CD14-positive monocyte (primary cell): ENCODE results near the gene SNX3. TPM values are rescaled to one million over a fixed set of nuclear protein-coding genes. Genes with fewer than 3 reads are reported as not detected.
A peak's percentile ranks its signal among the peaks of the same experiment; 100 is the strongest.

Experiments
- DNase-seq, 3 donors: peaks; one replicate each; pipeline ENCODE4 v3.0.0-alpha.2; 2011 to 2022
- H2AFZ ChIP-seq: 2 replicates; pipeline ENCODE4 v1.6.0; 2012; ENCODE audit warnings: mild to moderate bottlenecking, low read depth, low read length, inconsistent platforms; ENCODE audit not compliant: insufficient read depth, poor library complexity, severe bottlenecking
- H3K27ac ChIP-seq, 2 donors: 1 replicate in 1 of 2; 2 replicates in 1 of 2; pipeline ENCODE4 v1.5.1; 2012 to 2013; ENCODE audit warnings: low read length in 2 of 2, control low read depth in 1 of 2, inconsistent platforms in 1 of 2, low read depth in 1 of 2, mild to moderate bottlenecking in 1 of 2
- H3K27me3 ChIP-seq, 2 donors: one replicate each; pipeline versions ENCODE4 v1.6.0 to v1.6.1; 2011 to 2013; ENCODE audit warnings: low read length in 2 of 2; ENCODE audit not compliant: control insufficient read depth in 2 of 2, insufficient read depth in 2 of 2
- H3K36me3 ChIP-seq, 2 donors: replicated peaks in 1 of 2; 1 replicate in 1 of 2; 2 replicates in 1 of 2; pipeline versions ENCODE4 v1.5.1 to v1.6.1; 2012 to 2013; ENCODE audit warnings: low read length in 2 of 2, control low read depth in 1 of 2, inconsistent platforms in 1 of 2, mild to moderate bottlenecking in 1 of 2; ENCODE audit not compliant: insufficient read depth in 2 of 2, control insufficient read depth in 1 of 2
- H3K4me1 ChIP-seq, 2 donors: 1 replicate in 1 of 2; 2 replicates in 1 of 2; pipeline versions ENCODE4 v1.5.1 to v1.6.1; 2012 to 2013; ENCODE audit warnings: low read length in 2 of 2, control low read depth in 1 of 2, inconsistent platforms in 1 of 2, mild to moderate bottlenecking in 1 of 2, moderate library complexity in 1 of 2; ENCODE audit not compliant: insufficient read depth in 2 of 2, control insufficient read depth in 1 of 2
- H3K4me2 ChIP-seq: replicated peaks from 2 replicates; pipeline ENCODE3; 2012; ENCODE audit warnings: low read length, moderate library complexity, mild to moderate bottlenecking; ENCODE audit not compliant: poor library complexity, severe bottlenecking; ENCODE audit errors: extremely low read depth
- H3K4me3 ChIP-seq, 3 experiments: fragments of 200-600 bp in 1 of 3; sonication (generic) in 1 of 3; replicated peaks in 1 of 3; 1 replicate in 2 of 3; 2 replicates in 1 of 3; pipeline ENCODE4 v1.5.1; 2011 to 2013; ENCODE audit warnings: low read length in 3 of 3, mild to moderate bottlenecking in 3 of 3, control low read depth in 2 of 3, low read depth in 2 of 3, inconsistent platforms in 1 of 3, moderate library complexity in 1 of 3
- H3K79me2 ChIP-seq: 2 replicates; pipeline ENCODE4 v1.6.0; 2012; ENCODE audit warnings: mild to moderate bottlenecking, control low read depth, inconsistent platforms, low read length, moderate library complexity; ENCODE audit not compliant: insufficient read depth
- H3K9ac ChIP-seq: 2 replicates; pipeline ENCODE4 v1.6.0; 2017; ENCODE audit warnings: low read length, mild to moderate bottlenecking; ENCODE audit not compliant: insufficient read depth, poor library complexity, severe bottlenecking
- H3K9me3 ChIP-seq, 2 donors: replicated peaks in 1 of 2; 1 replicate in 1 of 2; 2 replicates in 1 of 2; pipeline versions ENCODE4 v1.5.1 to v1.6.1; 2012 to 2013; ENCODE audit warnings: low read length in 2 of 2, control low read depth in 1 of 2; ENCODE audit not compliant: control insufficient read depth in 1 of 2, insufficient read depth in 1 of 2
- H4K20me1 ChIP-seq: 2 replicates; pipeline ENCODE4 v1.6.0; 2012; ENCODE audit warnings: mild to moderate bottlenecking, low read length, control low read depth, moderate library complexity; ENCODE audit not compliant: insufficient read depth
- H3K27ac Mint-ChIP-seq, 7 donors: one replicate each; pipeline ENCODE4 v1.8.0; 2020; ENCODE audit warnings: mild to moderate bottlenecking in 7 of 7, mixed read lengths in 7 of 7, moderate library complexity in 6 of 7, inconsistent platforms in 2 of 7
- H3K27me3 Mint-ChIP-seq, 3 donors: one replicate each; pipeline ENCODE4 v1.8.0; 2021 to 2022; ENCODE audit warnings: low read depth in 3 of 3, mild to moderate bottlenecking in 3 of 3, mixed read lengths in 3 of 3, moderate library complexity in 3 of 3, inconsistent platforms in 1 of 3
- H3K36me3 Mint-ChIP-seq, 2 donors: one replicate each; pipeline ENCODE4 v1.8.0; 2020; ENCODE audit warnings: mixed read lengths in 2 of 2, inconsistent platforms in 1 of 2, mild to moderate bottlenecking in 1 of 2
- H3K4me1 Mint-ChIP-seq: one replicate; pipeline ENCODE4 v1.8.0; 2020; ENCODE audit warnings: mild to moderate bottlenecking, mixed read lengths
- H3K4me3 Mint-ChIP-seq, 2 donors: one replicate each; pipeline ENCODE4 v1.8.0; 2020; ENCODE audit warnings: mild to moderate bottlenecking in 2 of 2, mixed read lengths in 2 of 2, moderate library complexity in 1 of 2
- H3K9me3 Mint-ChIP-seq, 7 donors: one replicate each; pipeline ENCODE4 v1.8.0; 2020 to 2022; ENCODE audit warnings: mixed read lengths in 7 of 7, mild to moderate bottlenecking in 6 of 7, moderate library complexity in 6 of 7, inconsistent platforms in 2 of 7
- WGBS: methylation state at CpG from one replicate; pipeline ENCODE4 v1.1.5; 2013; ENCODE audit warnings: missing lambda C conversion rate; ENCODE audit not compliant: insufficient coverage; 5-methylcytosine and 5-hydroxymethylcytosine counted together
- intact Hi-C, 2 donors: fragments of 100-400 bp; cut with micrococcal nuclease; formaldehyde crosslinking; loops; one replicate each; pipeline versions ENCODE4 v1.15.0 to v1.15.1; 2023
- polyA plus RNA-seq, 3 donors: library from polyadenylated mRNA; depleted of rRNA in 1 of 3; unstranded in 2 of 3; stranded (reverse) in 1 of 3; fragments of 300-500 nt in 2 of 3; fragments of >200 nt in 1 of 3; fragmentation: Illumina TruSeq in 2 of 3; gene quantifications; 1 replicate in 2 of 3; 2 replicates in 1 of 3; pipeline ENCODE4 v1.2.3, GENCODE V29; 2012 to 2021
- TF ChIP-seq, protein P1 (sequence below): fragments of 200-600 bp; IDR thresholded peaks from one replicate; pipeline ENCODE4 v1.8.0; 2022; ENCODE audit warnings: antibody characterized with exemption, mild to moderate bottlenecking

Gene SNX3
- polyA plus RNA-seq, 3 donors, result 134 to 441 (median 394) TPM

DNA sequence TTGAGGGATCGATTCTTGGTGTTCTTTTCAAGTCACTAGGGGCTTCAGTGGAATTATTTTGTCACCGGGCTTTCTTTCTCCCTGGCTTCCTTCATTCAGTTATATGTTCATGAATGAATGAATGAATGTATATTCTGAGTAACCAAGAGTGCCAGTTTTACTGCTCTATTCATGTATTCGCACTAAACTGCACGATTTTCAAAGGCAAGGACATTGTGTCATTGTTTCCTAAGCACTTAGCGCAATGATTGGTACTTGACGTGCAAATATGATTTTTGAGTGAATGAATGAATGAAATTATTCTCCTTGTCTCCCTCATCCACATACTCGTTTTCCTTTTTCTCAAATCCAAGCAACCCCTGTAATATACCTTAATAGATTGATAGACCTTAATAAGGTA lies 34.8 kb upstream of the SNX3 start:
- H3K4me3 Mint-ChIP-seq, result peak overlapping the region; percentile 94 to 98
- H3K27ac ChIP-seq, result peak overlapping the region; percentile 95 to 97
- no peaks in the 10 kb centered on the region for H3K36me3 Mint-ChIP-seq
- peak overlapping the region; percentile 98 for H2AFZ ChIP-seq
- H4K20me1 ChIP-seq, result no peaks in the 10 kb centered on the region
- H3K4me3 ChIP-seq, result peak overlapping the region; percentile 69 to 93 (median 74)
- intact Hi-C loops, result loop anchor here in 1 of 2 donors (2.0 kb wide), 1 partner anchor 35 kb away; the partner anchor contains the start of gene SNX3
- peak overlapping the region; percentile 82 for H3K4me2 ChIP-seq
- peak overlapping the region; percentile 93 for H3K9ac ChIP-seq
- H3K9me3 ChIP-seq, result no peaks in the 10 kb centered on the region
- H3K4me1 Mint-ChIP-seq, result peaks cover 27% of the 10 kb centered on the region
- TF ChIP-seq, protein P1, sequence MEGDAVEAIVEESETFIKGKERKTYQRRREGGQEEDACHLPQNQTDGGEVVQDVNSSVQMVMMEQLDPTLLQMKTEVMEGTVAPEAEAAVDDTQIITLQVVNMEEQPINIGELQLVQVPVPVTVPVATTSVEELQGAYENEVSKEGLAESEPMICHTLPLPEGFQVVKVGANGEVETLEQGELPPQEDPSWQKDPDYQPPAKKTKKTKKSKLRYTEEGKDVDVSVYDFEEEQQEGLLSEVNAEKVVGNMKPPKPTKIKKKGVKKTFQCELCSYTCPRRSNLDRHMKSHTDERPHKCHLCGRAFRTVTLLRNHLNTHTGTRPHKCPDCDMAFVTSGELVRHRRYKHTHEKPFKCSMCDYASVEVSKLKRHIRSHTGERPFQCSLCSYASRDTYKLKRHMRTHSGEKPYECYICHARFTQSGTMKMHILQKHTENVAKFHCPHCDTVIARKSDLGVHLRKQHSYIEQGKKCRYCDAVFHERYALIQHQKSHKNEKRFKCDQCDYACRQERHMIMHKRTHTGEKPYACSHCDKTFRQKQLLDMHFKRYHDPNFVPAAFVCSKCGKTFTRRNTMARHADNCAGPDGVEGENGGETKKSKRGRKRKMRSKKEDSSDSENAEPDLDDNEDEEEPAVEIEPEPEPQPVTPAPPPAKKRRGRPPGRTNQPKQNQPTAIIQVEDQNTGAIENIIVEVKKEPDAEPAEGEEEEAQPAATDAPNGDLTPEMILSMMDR, result no peak
- peaks cover 12 to 17% of the 10 kb centered on the region in 2 donors for H3K4me1 ChIP-seq
- DNase-seq, result no peak
- H3K27me3 Mint-ChIP-seq, result no peaks in the 10 kb centered on the region
- H3K27me3 ChIP-seq, result no peaks in the 10 kb centered on the region
- H3K36me3 ChIP-seq, result no peaks in the 10 kb centered on the region
- H3K9me3 Mint-ChIP-seq, result peaks cover 0 to 3% (median 0%) of the 10 kb centered on the region in 7 donors
- H3K79me2 ChIP-seq, result peaks cover 19% of the 10 kb centered on the region
- H3K27ac Mint-ChIP-seq, result peak overlapping the region; percentile 97 to 100 (median 99)
- WGBS, result no CpG with 5 or more reads among the region's 7 CpGs

DNA sequence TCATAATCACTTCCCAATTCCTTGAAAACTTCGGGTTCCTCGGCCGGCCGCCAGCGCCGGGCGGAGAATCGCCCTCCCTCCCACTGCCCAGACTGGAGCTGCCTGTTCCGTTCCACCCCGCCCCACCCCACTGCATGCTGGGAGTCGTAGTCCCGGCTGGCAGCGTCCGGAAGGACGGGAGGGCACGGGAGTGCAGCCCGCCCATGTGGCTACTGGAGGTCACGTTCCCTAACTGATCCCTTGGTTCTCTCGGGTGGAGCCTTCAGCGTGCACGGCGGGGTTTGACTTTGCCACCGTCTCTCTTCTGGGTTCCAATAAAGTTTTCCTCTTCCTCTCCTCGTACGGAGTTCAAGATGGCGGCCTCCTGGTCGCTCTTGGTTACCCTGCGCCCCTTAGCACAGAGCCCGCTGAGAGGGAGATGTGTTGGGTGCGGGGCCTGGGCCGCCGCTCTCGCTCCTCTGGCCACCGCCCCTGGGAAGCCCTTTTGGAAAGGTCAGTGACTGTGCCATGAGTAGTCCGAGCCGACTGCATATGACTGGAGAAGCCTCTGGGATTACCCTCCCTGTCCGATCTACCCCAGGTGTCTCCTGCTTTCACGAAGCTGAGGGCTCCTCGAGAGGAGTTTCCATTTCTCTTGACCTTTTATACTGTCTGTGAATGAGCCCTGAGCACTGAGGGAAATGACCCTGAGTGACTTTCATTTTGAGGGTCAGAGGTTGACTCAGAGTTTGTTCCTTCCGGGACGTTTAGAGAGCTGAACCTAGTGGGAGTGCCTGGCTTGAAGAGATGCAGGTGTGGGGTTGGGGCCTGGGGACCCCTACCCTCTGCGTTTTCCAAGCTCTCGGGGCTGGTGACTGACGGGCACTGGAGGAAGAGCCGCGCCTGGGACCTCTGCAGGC lies 34.1 kb upstream of the SNX3 start, which contains the start of gene AFG1L:
Gene AFG1L (plus strand): TSS at position 328 of the 899 bp plus-strand sequence. CDS start 26 bp downstream, at position 354.
- intact Hi-C loops, result loop anchor here (1.0 to 2.0 kb wide), 2 partner anchors 34 kb away; partner anchors contain the start of gene SNX3 (in 2 of the 2)
- H3K36me3 ChIP-seq, result no peaks in the 10 kb centered on the region
- Mint-ChIP-seq H3K27me3 (no peaks in the 10 kb centered on the region), H3K4me3 (peak within 1 kb of the TSS; percentile 94 to 98), H3K4me1 (peaks cover 27% of the 10 kb centered on the region), H3K36me3 (no peaks in the 10 kb centered on the region), H3K9me3 (peaks cover 0 to 3% (median 0%) of the 10 kb centered on the region in 7 donors), H3K27ac (peak within 1 kb of the TSS; percentile 97 to 100 (median 99))
- TF ChIP-seq, protein P1, result no peak
- H2AFZ ChIP-seq, result peak within 1 kb of the TSS; percentile 98
- H3K27ac ChIP-seq, result peak within 1 kb of the TSS; percentile 95 to 97
- H3K4me2 ChIP-seq, result peak within 1 kb of the TSS; percentile 82
- H3K4me1 ChIP-seq, result peaks cover 12 to 17% of the 10 kb centered on the region in 2 donors
- no peaks in the 10 kb centered on the region for H3K27me3 ChIP-seq
- peak within 1 kb of the TSS; percentile 69 to 93 (median 74) for H3K4me3 ChIP-seq
- no peaks in the 10 kb centered on the region for H4K20me1 ChIP-seq
- no peaks in the 10 kb centered on the region for H3K9me3 ChIP-seq
- peak within 1 kb of the TSS; percentile 93 for H3K9ac ChIP-seq
- DNase-seq, result peak; percentile 81 to 88 (median 84)
- 0% methylated on average over 34 of the region's 46 CpGs for WGBS
- H3K79me2 ChIP-seq, result peaks cover 19% of the 10 kb centered on the region
